Stomach smooth muscle (tissue), 2 donors: Measurements from ENCODE around the gene NKIRAS1.

ENCODE experiments used
- H3K27ac ChIP-seq: one replicate; pipeline ENCODE4 v1.7.0; 2013; ENCODE audit warnings: mild to moderate bottlenecking, low read length, inconsistent platforms
- H3K27me3 ChIP-seq, 2 donors: one replicate each; pipeline ENCODE4 v1.7.0; 2013; ENCODE audit warnings: low read length in 2 of 2; ENCODE audit not compliant: insufficient read depth in 2 of 2, control insufficient read depth in 1 of 2
- H3K36me3 ChIP-seq, 2 donors: one replicate each; pipeline ENCODE4 v1.7.0; 2013; ENCODE audit warnings: low read length in 2 of 2; ENCODE audit not compliant: control insufficient read depth in 2 of 2, insufficient read depth in 2 of 2
- H3K4me1 ChIP-seq: one replicate; pipeline ENCODE4 v1.7.0; 2013; ENCODE audit warnings: low read length; ENCODE audit not compliant: control insufficient read depth, insufficient read depth
- H3K4me3 ChIP-seq, 2 donors: one replicate each; pipeline ENCODE4 v1.7.0; 2013; ENCODE audit warnings: low read length in 2 of 2
- H3K9ac ChIP-seq, 2 donors: one replicate each; pipeline ENCODE4 v1.7.0; 2013; ENCODE audit warnings: low read length in 2 of 2, mild to moderate bottlenecking in 1 of 2
- H3K9me3 ChIP-seq, 2 donors: one replicate each; pipeline ENCODE4 v1.7.0; 2013; ENCODE audit warnings: low read length in 2 of 2; ENCODE audit not compliant: control insufficient read depth in 2 of 2
- donor health status: healthy.
- donor health status: Pancreatic carcinoma.

Gene NKIRAS1

DNA sequence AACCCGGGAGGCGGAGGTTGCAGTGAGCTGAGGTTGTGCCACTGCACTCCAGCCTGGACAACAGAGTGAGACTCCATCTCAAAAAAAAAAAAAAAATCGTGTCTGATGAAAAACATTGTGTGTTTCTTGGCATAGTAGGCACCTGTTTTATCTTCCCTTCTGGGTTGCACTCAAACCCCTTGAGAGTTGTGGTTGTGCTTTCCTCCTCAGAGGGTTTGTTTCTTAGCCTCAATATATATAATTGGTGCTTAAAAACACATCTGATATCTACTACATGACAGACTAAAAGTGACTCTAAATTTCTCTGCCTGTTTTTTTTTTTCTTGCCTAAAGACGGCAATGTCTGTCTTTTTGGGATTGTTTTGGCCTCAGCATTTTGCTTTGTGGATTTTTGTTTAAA is 35.9 kb upstream of the NKIRAS1 start:
- peaks cover 2 to 3% of the 10 kb centered on the region in 2 donors for H3K36me3 ChIP-seq
- H3K9me3 ChIP-seq: no peaks in the 10 kb centered on the region
- no peak overlapping the region for H3K4me3 ChIP-seq
- peaks cover 30% of the 10 kb centered on the region for H3K4me1 ChIP-seq
- no peak overlapping the region for H3K9ac ChIP-seq
- H3K27ac ChIP-seq: no peak overlapping the region
- H3K27me3 ChIP-seq: no peaks in the 10 kb centered on the region

DNA sequence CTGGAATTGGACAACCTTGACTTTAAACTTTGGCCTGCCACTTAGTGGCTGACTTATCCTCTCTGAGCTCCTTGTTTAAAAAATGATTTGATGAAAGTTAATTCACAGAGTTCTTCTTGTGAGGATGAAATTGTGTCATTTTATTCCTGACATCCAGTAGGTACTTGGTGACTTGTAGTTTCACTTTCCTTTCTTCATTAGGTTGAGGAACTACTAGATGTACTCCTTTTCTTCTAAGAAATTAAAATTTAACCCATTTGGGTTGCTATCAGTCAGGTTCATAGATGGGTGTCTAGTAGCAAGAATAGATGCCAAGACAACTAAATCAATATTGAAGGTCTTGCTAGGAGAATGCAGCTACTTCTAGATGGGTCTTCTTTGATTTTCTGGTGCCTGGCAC is 33.5 kb upstream of the NKIRAS1 start:
- peak overlapping the region in 1 of 2 donors; percentile 45 for H3K9ac ChIP-seq
- H3K9me3 ChIP-seq: no peaks in the 10 kb centered on the region
- H3K36me3 ChIP-seq: peaks cover 0 to 3% of the 10 kb centered on the region in 2 donors
- no peak overlapping the region for H3K27ac ChIP-seq
- H3K4me1 ChIP-seq: peaks cover 44% of the 10 kb centered on the region
- H3K4me3 ChIP-seq: peak overlapping the region; percentile 26 to 31
- no peaks in the 10 kb centered on the region for H3K27me3 ChIP-seq

DNA sequence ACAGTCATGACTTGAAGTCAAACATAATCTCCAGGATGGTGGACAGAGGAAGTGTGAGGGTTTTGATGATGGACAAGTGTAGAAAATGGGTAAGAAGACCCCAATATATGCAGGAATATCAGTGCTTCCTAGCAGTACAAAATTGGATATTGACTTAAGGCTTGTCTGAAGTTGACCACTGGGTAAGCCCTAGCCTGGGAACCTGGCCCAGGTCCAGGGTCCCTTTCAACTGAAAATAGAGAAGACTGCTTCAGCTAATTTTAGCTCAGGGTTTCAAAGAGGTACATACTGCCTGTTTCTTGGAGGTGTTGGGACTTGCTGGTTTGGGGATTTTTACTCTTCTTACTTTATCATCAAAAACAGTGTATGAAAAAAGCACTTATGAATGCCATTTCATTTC is 33.0 kb upstream of the NKIRAS1 start:
- Histone ChIP-seq H3K27me3 (no peaks in the 10 kb centered on the region), H3K27ac (no peak overlapping the region), H3K4me1 (peaks cover 44% of the 10 kb centered on the region), H3K36me3 (no peaks in the 10 kb centered on the region), H3K9me3 (no peaks in the 10 kb centered on the region), H3K4me3 (peak overlapping the region; percentile 31 to 46), H3K9ac (peak overlapping the region in 1 of 2 donors; percentile 45)

DNA sequence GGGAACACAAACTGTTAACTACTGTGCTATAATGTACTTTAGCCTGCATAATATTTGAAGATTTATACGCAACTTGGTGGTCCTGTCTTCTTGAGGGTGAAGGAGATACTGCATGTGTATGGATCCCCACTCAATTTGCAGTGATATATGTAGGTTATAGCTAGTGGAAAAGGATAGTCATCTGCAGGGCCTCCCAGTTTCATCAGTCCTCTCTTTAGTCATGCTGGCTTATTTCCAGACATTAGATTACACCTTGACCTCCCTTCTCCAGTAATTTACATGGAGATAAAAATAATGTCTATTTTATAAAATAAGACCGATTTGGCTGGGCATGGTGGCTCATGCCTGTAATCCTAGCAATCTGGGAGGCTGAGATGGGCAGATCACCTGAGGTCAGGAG is 32.0 kb upstream of the NKIRAS1 start:
- Histone ChIP-seq H3K36me3 (no peaks in the 10 kb centered on the region), H3K9me3 (no peaks in the 10 kb centered on the region), H3K27me3 (no peaks in the 10 kb centered on the region), H3K4me1 (peaks cover 41% of the 10 kb centered on the region), H3K4me3 (no peak overlapping the region), H3K9ac (no peak overlapping the region), H3K27ac (no peak overlapping the region)

- peak overlapping the region; percentile 76 to 85 for H3K9ac ChIP-seq
- peaks cover 32% of the 10 kb centered on the region for H3K4me1 ChIP-seq
- H3K27ac ChIP-seq: peak overlapping the region; percentile 76
- no peaks in the 10 kb centered on the region for H3K36me3 ChIP-seq
- H3K9me3 ChIP-seq: no peaks in the 10 kb centered on the region
- peak overlapping the region; percentile 83 to 86 for H3K4me3 ChIP-seq
- H3K27me3 ChIP-seq: no peaks in the 10 kb centered on the region
Measured at GRCh38 chr3:23945913-23946687, 29.3 kb upstream of the NKIRAS1 start.

DNA sequence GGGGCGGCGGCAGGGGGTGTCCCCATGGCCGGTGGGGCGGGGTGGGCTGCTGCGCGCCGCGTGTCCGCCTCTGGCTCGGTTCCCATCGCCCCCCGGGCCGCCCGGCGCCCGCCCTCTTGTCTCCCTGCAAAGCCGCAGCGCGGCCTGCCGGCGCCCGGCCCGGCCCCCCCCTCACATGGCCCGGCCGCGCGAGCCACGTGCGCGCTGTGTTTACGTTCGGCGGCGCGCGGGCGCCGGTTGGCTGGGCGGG is 28.8 kb upstream of the NKIRAS1 start:
- H3K36me3 ChIP-seq: no peaks in the 10 kb centered on the region
- H3K9me3 ChIP-seq: no peaks in the 10 kb centered on the region
- peaks cover 30% of the 10 kb centered on the region for H3K4me1 ChIP-seq
- H3K27ac ChIP-seq: peak overlapping the region; percentile 76
- H3K4me3 ChIP-seq: peak overlapping the region in 1 of 2 donors; percentile 81
- peak overlapping the region in 1 of 2 donors; percentile 43 for H3K9ac ChIP-seq
- no peaks in the 10 kb centered on the region for H3K27me3 ChIP-seq

- peaks cover 26% of the 10 kb centered on the region for H3K4me1 ChIP-seq
- peak within 1 kb of the TSS; percentile 76 to 85 for H3K9ac ChIP-seq
- H3K27me3 ChIP-seq: no peaks in the 10 kb centered on the region
- peak within 1 kb of the TSS; percentile 83 to 86 for H3K4me3 ChIP-seq
- peak within 1 kb of the TSS; percentile 76 for H3K27ac ChIP-seq
- H3K36me3 ChIP-seq: no peaks in the 10 kb centered on the region
- no peaks in the 10 kb centered on the region for H3K9me3 ChIP-seq
Measured at GRCh38 chr3:23944861-23945662, 28.3 kb upstream of the NKIRAS1 start, which contains the start of gene NR1D2. Gene NR1D2 (plus strand): TSS chr3:23945286. CDS start chr3:23945579, 293 bp downstream.

GRCh38 chr3:23944007-23944783 is 27.4 kb upstream of the NKIRAS1 start:
- Histone ChIP-seq H3K4me3 (peak overlapping the region; percentile 60 to 81), H3K27me3 (no peaks in the 10 kb centered on the region), H3K36me3 (no peaks in the 10 kb centered on the region), H3K4me1 (peaks cover 21% of the 10 kb centered on the region), H3K9ac (peak overlapping the region in 1 of 2 donors; percentile 64), H3K9me3 (no peaks in the 10 kb centered on the region), H3K27ac (no peak overlapping the region)

GRCh38 chr3:23942546-23942945 is 25.8 kb upstream of the NKIRAS1 start:
- Histone ChIP-seq H3K36me3 (no peaks in the 10 kb centered on the region), H3K27ac (no peak overlapping the region), H3K4me1 (peaks cover 13% of the 10 kb centered on the region)

GRCh38 chr3:23941440-23941839 is 24.6 kb upstream of the NKIRAS1 start:
- H3K9ac ChIP-seq: no peak overlapping the region
- H3K27ac ChIP-seq: no peak overlapping the region
- peaks cover 6% of the 10 kb centered on the region for H3K4me1 ChIP-seq
- H3K36me3 ChIP-seq: no peaks in the 10 kb centered on the region
- H3K4me3 ChIP-seq: no peak overlapping the region
- H3K27me3 ChIP-seq: no peaks in the 10 kb centered on the region
- H3K9me3 ChIP-seq: no peaks in the 10 kb centered on the region

More at GRCh38 chr3:23942546-23942945, 25.8 kb upstream of the NKIRAS1 start:
- no peaks in the 10 kb centered on the region for H3K9me3 ChIP-seq
- no peak overlapping the region for H3K9ac ChIP-seq
- H3K4me3 ChIP-seq: no peak overlapping the region
- no peaks in the 10 kb centered on the region for H3K27me3 ChIP-seq
